ENCODE data around the gene ATP8A2.

ATP8A2 gene

DNA sequence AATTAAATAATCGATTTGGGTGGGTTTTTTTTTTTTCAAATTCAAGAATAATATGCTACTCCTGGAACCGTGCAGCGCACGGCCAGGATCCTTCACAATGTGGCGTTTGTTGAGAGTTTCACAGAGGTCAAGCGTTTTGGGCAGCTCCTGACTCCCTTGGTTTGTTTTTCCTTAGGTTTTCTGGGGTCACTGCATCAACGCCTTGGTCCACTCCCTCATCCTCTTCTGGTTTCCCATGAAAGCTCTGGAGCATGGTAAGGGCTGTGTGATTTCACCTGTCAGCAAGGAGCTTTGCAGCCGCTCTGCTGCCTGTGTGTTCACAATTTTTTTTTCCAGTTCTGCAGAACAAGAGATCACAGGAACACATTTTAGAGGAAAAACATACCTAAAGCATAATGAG lies 467.6 kb downstream of the ATP8A2 start:
- no peaks in the 10 kb centered on the region for H3K36me3 Mint-ChIP-seq
- H3K27me3 Mint-ChIP-seq = no peaks in the 10 kb centered on the region
- no peak overlapping the region for H3K27ac Mint-ChIP-seq
- H3K4me1 Mint-ChIP-seq = peaks cover 7% of the 10 kb centered on the region
- no peak overlapping the region for H3K4me3 Mint-ChIP-seq
- H3K9me3 Mint-ChIP-seq = no peaks in the 10 kb centered on the region

DNA sequence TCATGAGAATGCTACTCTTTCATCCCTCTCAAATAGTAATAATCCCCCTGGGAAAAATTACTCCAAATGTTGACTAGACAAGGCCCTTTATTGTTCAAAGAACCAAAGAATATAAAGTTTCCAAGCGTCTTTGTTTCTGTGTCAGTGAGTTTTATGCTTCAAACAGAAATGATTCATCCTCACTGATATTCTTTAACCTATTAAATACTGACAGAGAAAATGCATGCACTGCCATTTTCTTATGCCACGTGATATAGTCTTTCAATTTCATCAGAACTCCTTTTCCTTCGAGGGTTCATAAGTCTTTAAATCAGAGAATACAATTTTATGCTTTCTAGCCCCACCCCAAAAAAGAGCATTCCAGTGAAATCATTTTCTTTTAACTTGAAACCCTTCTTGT lies 468.5 kb downstream of the ATP8A2 start:
- H3K36me3 Mint-ChIP-seq = no peaks in the 10 kb centered on the region
- H3K9me3 Mint-ChIP-seq = no peaks in the 10 kb centered on the region

DNA sequence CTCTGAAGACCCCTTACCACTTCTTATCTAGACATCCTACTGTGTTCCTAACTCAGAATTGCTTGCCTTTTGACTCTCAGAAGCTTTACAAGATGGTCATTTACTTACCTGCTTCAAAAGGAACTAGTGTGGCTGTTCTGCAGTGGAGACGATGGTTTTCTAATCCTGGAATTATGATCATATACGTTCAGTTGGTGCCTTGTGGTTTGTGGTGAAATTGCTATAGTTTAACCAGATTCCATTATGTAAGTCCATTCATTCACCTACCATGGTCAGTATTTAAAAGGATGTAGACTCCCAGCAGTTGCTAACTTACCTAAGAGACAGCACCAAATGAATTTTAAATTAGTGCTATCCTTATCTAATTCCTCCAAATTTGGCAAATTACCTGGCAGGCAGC lies 469.2 kb downstream of the ATP8A2 start:
- no peaks in the 10 kb centered on the region for H3K27me3 Mint-ChIP-seq
- H3K36me3 Mint-ChIP-seq = no peaks in the 10 kb centered on the region
- peaks cover 7% of the 10 kb centered on the region for H3K4me1 Mint-ChIP-seq
- H3K4me3 Mint-ChIP-seq = no peak overlapping the region
- no peaks in the 10 kb centered on the region for H3K9me3 Mint-ChIP-seq
- no peak overlapping the region for H3K27ac Mint-ChIP-seq

More for the DNA sequence above, 468.5 kb downstream of the ATP8A2 start:
- Mint-ChIP-seq H3K4me3 (no peak overlapping the region), H3K4me1 (peaks cover 7% of the 10 kb centered on the region), H3K27ac (no peak overlapping the region), H3K27me3 (no peaks in the 10 kb centered on the region)

GRCh38 chr13:25843692-25844091 lies 471.9 kb downstream of the ATP8A2 start:
- no peaks in the 10 kb centered on the region for H3K27me3 Mint-ChIP-seq
- H3K4me3 Mint-ChIP-seq = no peak overlapping the region
- no peaks in the 10 kb centered on the region for H3K36me3 Mint-ChIP-seq
- H3K9me3 Mint-ChIP-seq = no peaks in the 10 kb centered on the region
- H3K27ac Mint-ChIP-seq = no peak overlapping the region
- H3K4me1 Mint-ChIP-seq = peaks cover 32% of the 10 kb centered on the region

DNA sequence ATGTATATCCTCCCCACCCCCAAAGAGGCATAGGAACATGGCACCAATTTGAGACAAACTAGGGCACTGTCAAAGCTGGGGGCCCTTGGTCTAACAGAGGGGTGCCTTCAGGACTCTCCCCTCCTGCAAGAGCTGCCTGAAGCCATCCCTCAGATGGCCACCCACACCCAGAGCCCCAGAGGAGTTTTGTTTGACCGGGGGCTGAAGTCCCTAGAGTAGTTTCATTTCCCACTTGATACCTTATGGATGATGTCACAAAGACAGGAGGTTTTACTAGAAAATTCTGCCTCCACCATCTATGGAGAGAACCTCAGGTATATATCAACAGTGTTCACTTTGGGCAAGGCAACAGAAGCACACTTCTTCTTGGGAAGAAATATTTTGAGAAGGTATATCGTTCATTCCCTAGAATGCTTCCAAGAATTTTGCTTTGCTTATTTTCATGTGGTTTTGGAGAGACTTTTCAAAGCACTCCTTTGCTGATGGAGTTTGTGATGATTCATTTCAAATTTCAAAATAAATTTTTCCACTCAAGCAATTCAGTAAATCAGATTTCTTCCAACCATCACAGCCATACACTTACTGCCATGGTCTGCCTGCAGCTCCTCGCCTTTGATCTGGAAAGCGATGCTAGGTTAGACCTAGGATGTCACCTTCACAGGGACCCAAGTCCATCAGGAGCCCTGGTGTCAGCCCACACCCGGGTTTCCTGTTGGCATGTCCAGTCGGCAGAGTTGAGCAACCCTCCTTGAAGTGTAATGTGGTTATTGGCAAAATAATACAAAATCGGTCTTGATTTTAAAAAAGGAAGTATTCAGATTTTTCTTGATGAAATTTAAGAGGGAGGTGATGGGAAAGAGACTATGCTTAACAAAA lies 473.0 kb downstream of the ATP8A2 start:
- H3K4me3 Mint-ChIP-seq = no peak overlapping the region
- H3K36me3 Mint-ChIP-seq = no peaks in the 10 kb centered on the region

GRCh38 chr13:25846222-25846984 lies 474.6 kb downstream of the ATP8A2 start:
- Mint-ChIP-seq H3K36me3 (no peaks in the 10 kb centered on the region), H3K4me3 (peak overlapping the region; percentile 57), H3K27ac (no peak overlapping the region), H3K4me1 (peaks cover 32% of the 10 kb centered on the region), H3K9me3 (no peaks in the 10 kb centered on the region), H3K27me3 (no peaks in the 10 kb centered on the region)

More for the DNA sequence above, 473.0 kb downstream of the ATP8A2 start:
- H3K9me3 Mint-ChIP-seq = no peaks in the 10 kb centered on the region
- peaks cover 38% of the 10 kb centered on the region for H3K4me1 Mint-ChIP-seq
- no peak overlapping the region for H3K27ac Mint-ChIP-seq
- no peaks in the 10 kb centered on the region for H3K27me3 Mint-ChIP-seq

- peak overlapping the region; percentile 57 for H3K4me3 Mint-ChIP-seq
Measured at GRCh38 chr13:25847145-25847544, 475.4 kb downstream of the ATP8A2 start.

DNA sequence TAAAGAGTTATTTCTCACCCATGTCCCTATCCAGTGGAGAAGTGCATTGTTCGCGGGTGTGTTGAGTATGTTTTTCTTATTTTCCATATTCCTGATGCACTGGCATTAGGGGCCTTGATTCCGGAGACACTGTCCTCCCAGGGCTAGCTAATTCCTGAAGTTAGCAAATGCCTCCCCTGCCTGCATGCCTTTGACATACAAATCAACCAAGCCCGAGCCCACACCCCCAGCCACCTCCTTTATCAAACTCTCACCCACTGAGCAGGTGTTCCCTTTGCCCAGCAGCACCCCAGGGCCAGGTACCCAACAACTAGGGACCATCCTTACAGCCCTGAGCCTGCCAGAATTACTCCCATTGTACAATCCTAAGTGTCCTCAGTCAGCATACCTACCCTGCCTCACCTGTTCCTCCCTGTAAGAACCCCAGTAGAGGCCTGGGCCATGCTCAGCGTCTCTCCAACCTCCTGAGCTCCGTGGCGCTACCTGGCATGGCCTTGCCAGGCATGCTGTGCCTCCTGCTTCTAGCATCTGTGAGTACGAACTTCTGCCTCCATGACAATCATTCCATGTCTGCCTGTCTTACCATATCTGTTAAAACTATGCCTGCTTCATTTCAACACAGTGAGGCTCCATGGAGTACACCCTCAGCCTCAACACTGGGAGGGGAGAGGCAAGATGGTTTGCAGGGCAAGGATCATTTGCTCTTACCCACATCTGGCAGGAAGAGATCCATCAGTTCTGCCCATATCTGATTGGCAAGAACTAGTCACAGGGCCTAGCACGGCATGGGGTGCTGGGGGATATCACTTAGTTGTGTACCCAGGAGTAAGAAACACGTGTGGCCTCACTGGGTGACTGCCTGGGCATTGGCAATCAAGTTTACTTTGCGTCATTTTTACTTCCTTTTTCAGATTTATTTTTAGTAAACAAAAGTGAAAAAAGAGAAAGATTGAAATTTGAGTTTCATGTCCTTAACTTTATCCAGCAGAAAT lies 476.2 kb downstream of the ATP8A2 start:
- Mint-ChIP-seq H3K4me1 (peaks cover 32% of the 10 kb centered on the region), H3K36me3 (no peaks in the 10 kb centered on the region), H3K9me3 (no peaks in the 10 kb centered on the region), H3K4me3 (no peak overlapping the region), H3K27ac (no peak overlapping the region), H3K27me3 (no peaks in the 10 kb centered on the region)

More at GRCh38 chr13:25847145-25847544, 475.4 kb downstream of the ATP8A2 start:
- peaks cover 32% of the 10 kb centered on the region for H3K4me1 Mint-ChIP-seq
- no peak overlapping the region for H3K27ac Mint-ChIP-seq
- no peaks in the 10 kb centered on the region for H3K36me3 Mint-ChIP-seq
- H3K27me3 Mint-ChIP-seq = no peaks in the 10 kb centered on the region
- H3K9me3 Mint-ChIP-seq = no peaks in the 10 kb centered on the region

- no peak overlapping the region for H3K4me3 Mint-ChIP-seq
- H3K27me3 Mint-ChIP-seq = no peaks in the 10 kb centered on the region
- no peak overlapping the region for H3K27ac Mint-ChIP-seq
- H3K9me3 Mint-ChIP-seq = no peaks in the 10 kb centered on the region
- H3K4me1 Mint-ChIP-seq = peaks cover 32% of the 10 kb centered on the region
- no peaks in the 10 kb centered on the region for H3K36me3 Mint-ChIP-seq
Measured at GRCh38 chr13:25848812-25849745, 477.3 kb downstream of the ATP8A2 start.

DNA sequence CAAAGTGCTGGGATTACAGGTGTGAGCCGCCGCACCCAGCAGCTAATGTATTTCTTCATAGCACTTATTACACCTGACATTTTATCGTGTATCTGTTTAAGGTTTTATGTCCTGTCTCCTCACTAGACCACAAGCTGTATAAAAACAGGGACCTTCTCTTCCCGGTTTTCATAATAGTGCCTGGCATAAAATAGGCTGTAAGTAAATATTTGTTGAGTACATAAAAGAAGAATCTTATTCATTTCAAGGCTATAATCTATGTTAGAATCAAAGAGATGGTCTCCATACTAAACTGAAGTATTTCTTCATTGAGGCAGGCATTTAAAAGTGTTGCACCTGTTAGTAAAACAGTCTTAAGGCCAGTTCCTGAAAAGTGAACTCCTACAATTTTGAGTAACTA lies 486.1 kb downstream of the ATP8A2 start:
- Mint-ChIP-seq H3K27ac (no peak overlapping the region), H3K36me3 (no peaks in the 10 kb centered on the region), H3K4me1 (no peaks in the 10 kb centered on the region), H3K9me3 (no peaks in the 10 kb centered on the region), H3K27me3 (no peaks in the 10 kb centered on the region), H3K4me3 (no peak overlapping the region)

DNA sequence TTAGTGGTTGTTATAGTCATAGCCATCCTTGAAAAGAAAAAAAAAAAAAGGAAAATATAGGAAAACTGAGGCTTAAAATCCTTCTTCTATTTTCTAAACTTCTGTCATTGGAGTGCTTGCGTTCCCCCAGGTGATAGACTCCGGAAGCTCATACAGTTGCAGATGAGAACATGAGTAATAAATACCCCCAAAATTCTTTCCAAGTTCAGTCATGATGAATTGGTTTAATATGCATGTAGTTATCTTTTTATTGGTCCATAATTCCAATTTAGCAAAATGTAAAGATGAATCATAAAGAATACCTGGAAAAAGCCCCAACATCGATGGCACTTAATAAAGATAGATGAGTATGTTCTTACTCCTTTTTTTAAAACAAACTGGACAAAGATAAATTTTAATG lies 487.8 kb downstream of the ATP8A2 start:
- H3K27ac Mint-ChIP-seq = no peak overlapping the region
- no peaks in the 10 kb centered on the region for H3K4me1 Mint-ChIP-seq
- H3K9me3 Mint-ChIP-seq = no peaks in the 10 kb centered on the region
- H3K27me3 Mint-ChIP-seq = no peaks in the 10 kb centered on the region
- H3K36me3 Mint-ChIP-seq = no peaks in the 10 kb centered on the region
- H3K4me3 Mint-ChIP-seq = no peak overlapping the region

DNA sequence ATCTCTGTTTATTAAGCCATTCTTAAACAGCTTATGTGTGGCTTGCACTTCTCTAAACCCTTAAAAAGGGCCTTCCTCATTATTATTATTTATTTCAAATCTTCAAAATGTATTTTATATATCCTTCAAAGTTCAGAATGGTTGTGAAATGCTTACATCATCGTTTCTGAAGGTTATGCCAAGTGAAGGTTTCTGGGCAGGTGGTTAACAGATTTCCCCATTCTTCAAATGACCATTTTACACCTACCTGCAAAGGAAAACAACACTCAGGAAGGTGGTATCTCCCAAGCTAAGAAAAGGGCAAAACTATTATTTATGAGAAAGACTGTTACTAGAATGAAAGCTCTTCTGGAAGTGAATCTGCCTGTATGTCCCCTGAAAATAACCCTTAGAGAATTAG lies 488.5 kb downstream of the ATP8A2 start:
- no peaks in the 10 kb centered on the region for H3K9me3 Mint-ChIP-seq

GRCh38 chr13:25860862-25861261 lies 489.1 kb downstream of the ATP8A2 start:
- H3K27me3 Mint-ChIP-seq = peaks cover 2% of the 10 kb centered on the region
- H3K9me3 Mint-ChIP-seq = no peaks in the 10 kb centered on the region
- no peak overlapping the region for H3K4me3 Mint-ChIP-seq
- no peak overlapping the region for H3K27ac Mint-ChIP-seq
- no peaks in the 10 kb centered on the region for H3K36me3 Mint-ChIP-seq
- no peaks in the 10 kb centered on the region for H3K4me1 Mint-ChIP-seq

More for the DNA sequence above, 488.5 kb downstream of the ATP8A2 start:
- Mint-ChIP-seq H3K4me1 (no peaks in the 10 kb centered on the region), H3K27ac (no peak overlapping the region), H3K4me3 (no peak overlapping the region), H3K36me3 (no peaks in the 10 kb centered on the region), H3K27me3 (no peaks in the 10 kb centered on the region)

DNA sequence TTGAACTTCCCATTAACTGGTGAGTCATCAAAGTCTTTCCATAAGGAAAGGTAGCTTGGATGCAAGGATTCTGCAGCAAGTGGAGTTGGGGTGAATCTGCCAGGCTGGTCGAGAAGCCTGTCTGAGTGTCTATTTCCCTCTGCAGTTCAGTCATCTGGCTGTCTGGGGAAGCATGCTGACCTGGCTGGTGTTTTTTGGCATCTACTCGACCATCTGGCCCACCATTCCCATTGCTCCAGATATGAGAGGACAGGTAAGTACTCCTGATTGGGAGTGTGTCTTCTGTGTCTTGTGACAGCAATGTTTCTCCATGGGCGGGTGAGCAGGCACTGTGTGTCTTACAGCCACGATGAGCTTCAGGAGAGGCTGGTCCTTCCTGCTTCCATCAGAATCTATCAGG lies 490.4 kb downstream of the ATP8A2 start:
- Mint-ChIP-seq H3K36me3 (no peaks in the 10 kb centered on the region), H3K27me3 (peaks cover 2% of the 10 kb centered on the region), H3K4me1 (no peaks in the 10 kb centered on the region), H3K27ac (no peak overlapping the region), H3K4me3 (no peak overlapping the region), H3K9me3 (no peaks in the 10 kb centered on the region)
